ENCODE data around the gene VAV3. TPM values are rescaled to one million over a fixed set of nuclear protein-coding genes. Genes with fewer than 3 reads are reported as not detected.

Gene VAV3
- total RNA-seq, 1 donor from 2014 or later = 1.8 TPM

- Mint-ChIP-seq H3K4me1 (ENCODE audit: low read depth) (no peaks in the 10 kb centered on the region), H3K4me3 (ENCODE audit: low read depth) (no peak overlapping the region), H3K27me3 (peaks cover 13% of the 10 kb centered on the region), H3K36me3 (ENCODE audit: insufficient read depth) (no peaks in the 10 kb centered on the region), H3K27ac (no peak overlapping the region), H3K9me3 (ENCODE audit: low read depth) (peaks cover 7% of the 10 kb centered on the region)
- DNase-seq (ENCODE audit: low spot score, unreplicated experiment) = no peak
- TF ChIP-seq, protein P1, sequence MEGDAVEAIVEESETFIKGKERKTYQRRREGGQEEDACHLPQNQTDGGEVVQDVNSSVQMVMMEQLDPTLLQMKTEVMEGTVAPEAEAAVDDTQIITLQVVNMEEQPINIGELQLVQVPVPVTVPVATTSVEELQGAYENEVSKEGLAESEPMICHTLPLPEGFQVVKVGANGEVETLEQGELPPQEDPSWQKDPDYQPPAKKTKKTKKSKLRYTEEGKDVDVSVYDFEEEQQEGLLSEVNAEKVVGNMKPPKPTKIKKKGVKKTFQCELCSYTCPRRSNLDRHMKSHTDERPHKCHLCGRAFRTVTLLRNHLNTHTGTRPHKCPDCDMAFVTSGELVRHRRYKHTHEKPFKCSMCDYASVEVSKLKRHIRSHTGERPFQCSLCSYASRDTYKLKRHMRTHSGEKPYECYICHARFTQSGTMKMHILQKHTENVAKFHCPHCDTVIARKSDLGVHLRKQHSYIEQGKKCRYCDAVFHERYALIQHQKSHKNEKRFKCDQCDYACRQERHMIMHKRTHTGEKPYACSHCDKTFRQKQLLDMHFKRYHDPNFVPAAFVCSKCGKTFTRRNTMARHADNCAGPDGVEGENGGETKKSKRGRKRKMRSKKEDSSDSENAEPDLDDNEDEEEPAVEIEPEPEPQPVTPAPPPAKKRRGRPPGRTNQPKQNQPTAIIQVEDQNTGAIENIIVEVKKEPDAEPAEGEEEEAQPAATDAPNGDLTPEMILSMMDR (IDR thresholded peaks at IDR 0.05; ENCODE audit: unreplicated experiment) = no peak
Measured at GRCh38 chr1:107843989-107844388, 121.0 kb downstream of the VAV3 start.

- Mint-ChIP-seq H3K36me3 (ENCODE audit: insufficient read depth) (no peaks in the 10 kb centered on the region), H3K27ac (no peak overlapping the region), H3K27me3 (peaks cover 13% of the 10 kb centered on the region), H3K4me3 (ENCODE audit: low read depth) (no peak overlapping the region), H3K9me3 (ENCODE audit: low read depth) (peaks cover 7% of the 10 kb centered on the region), H3K4me1 (ENCODE audit: low read depth) (no peaks in the 10 kb centered on the region)
- TF ChIP-seq, protein P1 (IDR thresholded peaks at IDR 0.05; ENCODE audit: unreplicated experiment) = no peak
- DNase-seq (ENCODE audit: low spot score, unreplicated experiment) = no peak
Measured at GRCh38 chr1:107842241-107842640, 122.7 kb downstream of the VAV3 start.

DNA sequence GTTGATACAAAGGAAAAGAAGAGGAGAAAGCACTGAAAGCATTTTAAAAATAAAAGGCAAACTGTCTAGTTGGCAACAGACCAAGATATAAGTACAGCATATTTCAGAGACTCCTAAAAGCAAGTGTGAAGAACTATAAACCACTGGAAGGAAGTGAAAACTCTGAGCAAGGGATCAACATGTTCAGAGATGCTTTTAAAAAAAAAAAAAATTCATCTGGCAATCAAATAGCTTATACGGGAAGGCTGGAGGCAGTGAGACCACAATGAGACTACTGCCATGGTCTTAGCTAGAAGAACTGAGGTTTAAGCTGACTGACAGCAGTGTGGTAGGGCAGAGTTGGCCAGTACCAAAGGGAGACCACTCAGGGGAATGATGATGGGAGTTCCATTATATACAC lies 124.3 kb downstream of the VAV3 start:
- H3K27ac Mint-ChIP-seq = no peak overlapping the region

GRCh38 chr1:107838056-107838455 lies 126.9 kb downstream of the VAV3 start:
- no peak overlapping the region for H3K4me3 Mint-ChIP-seq (ENCODE audit: low read depth)
- no peaks in the 10 kb centered on the region for H3K4me1 Mint-ChIP-seq (ENCODE audit: low read depth)
- no peaks in the 10 kb centered on the region for H3K36me3 Mint-ChIP-seq (ENCODE audit: insufficient read depth)
- no peak overlapping the region for H3K27ac Mint-ChIP-seq
- TF ChIP-seq, protein P1 (IDR thresholded peaks at IDR 0.05; ENCODE audit: unreplicated experiment) = no peak
- peaks cover 3% of the 10 kb centered on the region for H3K27me3 Mint-ChIP-seq
- no peak for DNase-seq (ENCODE audit: low spot score, unreplicated experiment)
- H3K9me3 Mint-ChIP-seq (ENCODE audit: low read depth) = peaks cover 8% of the 10 kb centered on the region

More for the DNA sequence above, 124.3 kb downstream of the VAV3 start:
- H3K36me3 Mint-ChIP-seq (ENCODE audit: insufficient read depth) = no peaks in the 10 kb centered on the region
- H3K4me3 Mint-ChIP-seq (ENCODE audit: low read depth) = no peak overlapping the region
- H3K9me3 Mint-ChIP-seq (ENCODE audit: low read depth) = peaks cover 8% of the 10 kb centered on the region
- peaks cover 13% of the 10 kb centered on the region for H3K27me3 Mint-ChIP-seq
- TF ChIP-seq, protein P1 (IDR thresholded peaks at IDR 0.05; ENCODE audit: unreplicated experiment) = no peak
- H3K4me1 Mint-ChIP-seq (ENCODE audit: low read depth) = no peaks in the 10 kb centered on the region
- no peak for DNase-seq (ENCODE audit: low spot score, unreplicated experiment)

DNA sequence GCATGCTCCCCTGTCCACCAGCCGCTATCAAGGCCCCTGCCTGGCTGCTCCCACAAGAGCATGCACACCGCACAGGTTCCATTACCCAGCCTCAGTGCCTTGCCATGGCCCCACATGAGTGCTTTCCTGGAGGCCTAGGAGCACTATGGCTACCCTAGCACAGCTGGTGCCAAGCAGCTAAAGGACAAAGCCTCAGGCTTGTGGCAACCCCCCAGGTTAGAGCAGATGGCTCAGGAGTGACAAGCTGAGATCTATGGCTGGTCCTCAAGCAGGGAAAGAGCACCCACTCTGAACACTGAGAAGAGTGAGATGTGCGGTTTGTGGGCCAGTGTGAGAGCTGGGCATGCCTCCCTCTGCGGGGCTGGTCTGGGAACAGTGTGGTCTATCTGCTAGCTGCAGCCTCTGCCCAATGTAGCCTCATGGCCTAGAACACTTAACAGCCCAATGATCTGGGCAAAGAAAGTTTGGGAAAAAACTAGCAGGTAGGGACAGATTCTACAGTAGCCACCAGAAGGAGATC lies 129.8 kb downstream of the VAV3 start:
- TF ChIP-seq, protein P1 (IDR thresholded peaks at IDR 0.05; ENCODE audit: unreplicated experiment) = no peak
- H3K27ac Mint-ChIP-seq = no peak overlapping the region
- H3K9me3 Mint-ChIP-seq (ENCODE audit: low read depth) = peaks cover 8% of the 10 kb centered on the region
- no peak for DNase-seq (ENCODE audit: low spot score, unreplicated experiment)
- H3K36me3 Mint-ChIP-seq (ENCODE audit: insufficient read depth) = no peaks in the 10 kb centered on the region
- H3K4me1 Mint-ChIP-seq (ENCODE audit: low read depth) = no peaks in the 10 kb centered on the region
- peaks cover 3% of the 10 kb centered on the region for H3K27me3 Mint-ChIP-seq
- H3K4me3 Mint-ChIP-seq (ENCODE audit: low read depth) = no peak overlapping the region

All from progenitor cell of endocrine pancreas (in vitro differentiated cells).